Uterus (tissue), 2 donors: ENCODE data around the gene FAM209A.

Source experiments
- CTCF ChIP-seq, 4 experiments: fragments of 200-600 bp in 2 of 4; fragments of 450-650 bp in 2 of 4; sonication (generic) in 2 of 4; IDR thresholded peaks; one replicate each; pipeline ENCODE4 v1.5.1; 2016 to 2019; ENCODE audit warnings: antibody characterized with exemption in 4 of 4, mild to moderate bottlenecking in 2 of 4, moderate library complexity in 1 of 4
- POLR2A ChIP-seq, 2 donors: fragments of 450-650 bp; IDR thresholded peaks; one replicate each; pipeline ENCODE4 v1.6.1; 2016; ENCODE audit warnings: antibody characterized with exemption in 2 of 2, mild to moderate bottlenecking in 1 of 2, moderate library complexity in 1 of 2

- TF ChIP-seq POLR2A (IDR thresholded peaks at IDR 0.05) (no peak), CTCF (IDR thresholded peaks at IDR 0.05) (no peak)
These were observed 18.0 kb downstream of the FAM209A start for GRCh38 chr20:56542489-56543030.
